OCI-LY3 (cell line): Measurements from ENCODE around the gene AMACR.

Experiments used
- H2AFZ ChIP-seq: fragments of 200-600, 300-600 bp; shearing (Covaris generic); 2 replicates; pipeline ENCODE4 v1.6.0; 2014; ENCODE audit warnings: antibody characterized with exemption, low read depth, low read length
- H3K27ac ChIP-seq: fragments of 200-600, 300-600 bp; sonication (generic); 2 replicates; pipeline ENCODE4 v1.5.1; 2014; ENCODE audit warnings: mild to moderate bottlenecking, low read length, moderate library complexity, mixed read lengths
- H3K27me3 ChIP-seq: fragments of 200-600, 300-600 bp; sonication (generic); 2 replicates; pipeline ENCODE4 v1.6.1; 2014; ENCODE audit warnings: low read depth, low read length, mixed read lengths
- H3K36me3 ChIP-seq: fragments of 200-600, 300-600 bp; sonication (generic); replicated peaks from 2 replicates; pipeline ENCODE3; 2014; ENCODE audit warnings: low read depth, low read length, mixed read lengths
- H3K4me1 ChIP-seq: fragments of 300-600, 200-600 bp; sonication (generic); 2 replicates; pipeline ENCODE4 v1.6.1; 2014; ENCODE audit warnings: low read length, mixed read lengths
- H3K4me2 ChIP-seq: fragments of 200-600, 300-600 bp; sonication (generic); 2 replicates; pipeline ENCODE4 v1.6.1; 2014; ENCODE audit warnings: low read length, mixed read lengths
- H3K4me3 ChIP-seq: fragments of 300-600, 200-600 bp; sonication (generic); 2 replicates; pipeline ENCODE4 v1.5.1; 2014; ENCODE audit warnings: antibody characterized with exemption, mild to moderate bottlenecking, low read length, moderate library complexity
- H3K79me2 ChIP-seq: fragments of 300-600, 200-600 bp; shearing (Covaris generic); 2 replicates; pipeline ENCODE4 v1.6.1; 2014; ENCODE audit warnings: mild to moderate bottlenecking, low read length, mixed read lengths
- H3K9ac ChIP-seq: fragments of 300-600, 200-600 bp; shearing (Covaris generic); 2 replicates; pipeline ENCODE4 v1.6.0; 2014; ENCODE audit warnings: mild to moderate bottlenecking, low read length, moderate library complexity
- H3K9me3 ChIP-seq: fragments of 200-600, 300-600 bp; shearing (Covaris generic); 2 replicates; pipeline ENCODE4 v1.6.1; 2014; ENCODE audit warnings: low read length, mixed read lengths; ENCODE audit not compliant: insufficient read depth
- H4K20me1 ChIP-seq: fragments of 200-600, 300-600 bp; sonication (generic); 2 replicates; pipeline ENCODE4 v1.6.1; 2016; ENCODE audit warnings: low read length, mixed read lengths; ENCODE audit not compliant: insufficient read depth
- EZH2phosphoT487 ChIP-seq: fragments of 200-600 bp; shearing (Covaris generic); IDR thresholded peaks from 2 replicates; pipeline ENCODE4 v1.6.1; 2018; ENCODE audit warnings: antibody characterized with exemption, mixed run types, low read depth
- TF ChIP-seq, protein P1 (sequence below): fragments of 200-600, 300-600 bp; sonication (generic); IDR thresholded peaks from 2 replicates; pipeline ENCODE4 v1.5.1; 2014; ENCODE audit warnings: antibody characterized with exemption, low read length, low read depth

AMACR gene

GRCh38 chr5:33978306-33978705 lies 29.5 kb downstream of the AMACR start:
- H4K20me1 ChIP-seq = no peaks in the 10 kb centered on the region
- H3K27ac ChIP-seq = no peak overlapping the region
- no peak overlapping the region for H3K4me2 ChIP-seq

DNA sequence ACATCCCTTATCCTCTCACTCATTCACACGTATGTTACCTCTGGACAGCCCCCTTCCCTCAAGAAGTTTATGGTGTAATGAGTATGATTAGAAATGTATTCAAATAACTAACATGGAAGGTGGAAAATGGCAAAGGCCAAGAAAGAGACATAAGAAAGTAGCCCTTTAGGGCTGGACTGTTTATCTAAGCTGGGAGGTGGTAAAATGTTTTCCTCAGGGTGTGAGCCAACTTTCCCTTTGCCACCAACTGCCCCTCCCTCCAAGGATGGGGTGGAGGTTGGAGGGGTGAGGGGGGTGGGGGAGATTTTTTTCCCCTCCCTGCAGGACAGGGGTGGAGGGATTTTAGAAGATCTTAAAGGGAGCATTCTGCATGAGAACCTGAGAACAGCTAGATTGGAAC lies 31.5 kb downstream of the AMACR start:
- no peaks in the 10 kb centered on the region for H3K9me3 ChIP-seq
- H3K27me3 ChIP-seq = no peaks in the 10 kb centered on the region
- H3K36me3 ChIP-seq = no peaks in the 10 kb centered on the region
- no peak overlapping the region for H2AFZ ChIP-seq
- H3K9ac ChIP-seq = no peak overlapping the region
- no peak overlapping the region for H3K27ac ChIP-seq
- no peak overlapping the region for H3K4me3 ChIP-seq
- no peak for TF ChIP-seq EZH2phosphoT487
- no peaks in the 10 kb centered on the region for H4K20me1 ChIP-seq
- H3K4me2 ChIP-seq = no peak overlapping the region
- H3K4me1 ChIP-seq = peaks cover 10% of the 10 kb centered on the region
- no peaks in the 10 kb centered on the region for H3K79me2 ChIP-seq

More at GRCh38 chr5:33978306-33978705, 29.5 kb downstream of the AMACR start:
- no peaks in the 10 kb centered on the region for H3K79me2 ChIP-seq
- H2AFZ ChIP-seq = no peak overlapping the region
- H3K9ac ChIP-seq = no peak overlapping the region
- no peaks in the 10 kb centered on the region for H3K9me3 ChIP-seq
- TF ChIP-seq, protein P1, sequence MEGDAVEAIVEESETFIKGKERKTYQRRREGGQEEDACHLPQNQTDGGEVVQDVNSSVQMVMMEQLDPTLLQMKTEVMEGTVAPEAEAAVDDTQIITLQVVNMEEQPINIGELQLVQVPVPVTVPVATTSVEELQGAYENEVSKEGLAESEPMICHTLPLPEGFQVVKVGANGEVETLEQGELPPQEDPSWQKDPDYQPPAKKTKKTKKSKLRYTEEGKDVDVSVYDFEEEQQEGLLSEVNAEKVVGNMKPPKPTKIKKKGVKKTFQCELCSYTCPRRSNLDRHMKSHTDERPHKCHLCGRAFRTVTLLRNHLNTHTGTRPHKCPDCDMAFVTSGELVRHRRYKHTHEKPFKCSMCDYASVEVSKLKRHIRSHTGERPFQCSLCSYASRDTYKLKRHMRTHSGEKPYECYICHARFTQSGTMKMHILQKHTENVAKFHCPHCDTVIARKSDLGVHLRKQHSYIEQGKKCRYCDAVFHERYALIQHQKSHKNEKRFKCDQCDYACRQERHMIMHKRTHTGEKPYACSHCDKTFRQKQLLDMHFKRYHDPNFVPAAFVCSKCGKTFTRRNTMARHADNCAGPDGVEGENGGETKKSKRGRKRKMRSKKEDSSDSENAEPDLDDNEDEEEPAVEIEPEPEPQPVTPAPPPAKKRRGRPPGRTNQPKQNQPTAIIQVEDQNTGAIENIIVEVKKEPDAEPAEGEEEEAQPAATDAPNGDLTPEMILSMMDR = no peak
- TF ChIP-seq EZH2phosphoT487 = no peak
- H3K4me3 ChIP-seq = no peak overlapping the region
- H3K36me3 ChIP-seq = no peaks in the 10 kb centered on the region
- H3K27me3 ChIP-seq = no peaks in the 10 kb centered on the region
- peaks cover 5% of the 10 kb centered on the region for H3K4me1 ChIP-seq

GRCh38 chr5:33975852-33976251 lies 32.0 kb downstream of the AMACR start:
- H3K4me2 ChIP-seq = no peak overlapping the region
- H2AFZ ChIP-seq = no peak overlapping the region
- H3K4me1 ChIP-seq = peaks cover 10% of the 10 kb centered on the region
- no peaks in the 10 kb centered on the region for H3K27me3 ChIP-seq
- no peaks in the 10 kb centered on the region for H3K9me3 ChIP-seq
- H3K9ac ChIP-seq = no peak overlapping the region
- H3K79me2 ChIP-seq = no peaks in the 10 kb centered on the region
- no peak overlapping the region for H3K27ac ChIP-seq
- H3K36me3 ChIP-seq = no peaks in the 10 kb centered on the region
- no peaks in the 10 kb centered on the region for H4K20me1 ChIP-seq
- TF ChIP-seq, protein P1 = no peak
- TF ChIP-seq EZH2phosphoT487 = no peak
- no peak overlapping the region for H3K4me3 ChIP-seq

DNA sequence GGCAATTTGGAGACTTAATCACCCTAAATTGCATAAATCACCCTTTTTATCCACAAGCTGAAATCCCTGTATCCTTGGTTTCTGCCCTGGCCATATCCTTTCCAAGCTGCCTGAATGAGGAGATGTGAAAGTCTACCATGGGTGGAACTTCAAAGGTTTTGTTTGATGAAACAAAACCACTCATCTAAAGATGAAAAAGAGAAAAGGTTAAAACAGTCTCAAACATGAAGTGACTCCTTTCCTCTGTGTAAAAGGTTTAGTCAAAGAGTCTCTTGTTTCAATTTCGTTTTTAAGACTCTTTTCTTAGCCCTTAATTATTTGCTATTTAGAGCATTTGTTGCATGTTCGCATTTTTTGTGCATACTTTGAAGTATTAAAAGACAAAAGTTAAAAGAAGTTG lies 34.6 kb downstream of the AMACR start:
- no peak overlapping the region for H2AFZ ChIP-seq
- no peaks in the 10 kb centered on the region for H3K9me3 ChIP-seq
- TF ChIP-seq EZH2phosphoT487 = no peak
- TF ChIP-seq, protein P1 = no peak
- peak overlapping the region; percentile 26 for H3K4me2 ChIP-seq
- no peaks in the 10 kb centered on the region for H3K27me3 ChIP-seq
- no peaks in the 10 kb centered on the region for H3K36me3 ChIP-seq
- no peak overlapping the region for H3K4me3 ChIP-seq
- no peak overlapping the region for H3K9ac ChIP-seq
- H4K20me1 ChIP-seq = no peaks in the 10 kb centered on the region
- H3K4me1 ChIP-seq = peaks cover 13% of the 10 kb centered on the region
- H3K79me2 ChIP-seq = no peaks in the 10 kb centered on the region
- no peak overlapping the region for H3K27ac ChIP-seq
